H1 (cell line): ENCODE measurements around the gene TEX13B. TPM values are rescaled to one million over a fixed set of nuclear protein-coding genes. Genes with fewer than 3 reads are reported as not detected.
"Not testable (repeated sequence)": the region's sequence is repeated elsewhere in the genome, so short reads cannot be mapped to it uniquely, and the experiment has no call there.

Experiments
- CTCF ChIA-PET: fragments of 300-600 bp; sonication (Branson Sonifier 250); formaldehyde crosslinking; loops from one replicate; lab custom pipeline; 2021; ENCODE audit not compliant: partially characterized antibody; lab: Charles Lee
- POLR2A ChIA-PET: fragments of 300-600 bp; sonication (Branson Sonifier 250); formaldehyde crosslinking; loops from one replicate; lab custom pipeline; 2021; ENCODE audit warnings: inconsistent platforms; ENCODE audit not compliant: partially characterized antibody; lab: Charles Lee
- DNase-seq, 2 experiments: peaks; one replicate each; pipeline versions ENCODE4 v3.0.0 to v3.0.0-alpha.2; 2010 to 2022; ENCODE audit warnings: low spot score in 2 of 2, low read depth in 1 of 2, mixed read lengths in 1 of 2
- FAIRE-seq: peaks from 2 replicates; lab custom pipeline; 2011; peaks lifted over from hg19 to GRCh38; lab: Jason Lieb, UNC
- H2AFZ ChIP-seq: 2 replicates; pipeline ENCODE4 v1.8.1; 2012; ENCODE audit warnings: low read length, inconsistent platforms
- H2AK5ac ChIP-seq: 2 replicates; pipeline ENCODE4 v1.6.1; 2013; ENCODE audit warnings: low read depth, low read length
- H2BK120ac ChIP-seq: replicated peaks from 2 replicates; pipeline ENCODE3; 2013; ENCODE audit warnings: low read depth, low read length, inconsistent platforms
- H2BK12ac ChIP-seq: 2 replicates; pipeline ENCODE4 v1.6.1; 2013; ENCODE audit warnings: low read depth, low read length
- H2BK15ac ChIP-seq: 2 replicates; pipeline ENCODE4 v1.6.1; 2013; ENCODE audit warnings: low read length
- H2BK20ac ChIP-seq: 2 replicates; pipeline ENCODE4 v1.6.1; 2013; ENCODE audit warnings: low read length
- H2BK5ac ChIP-seq: 2 replicates; pipeline ENCODE4 v1.6.1; 2013; ENCODE audit warnings: low read depth, low read length
- H3K14ac ChIP-seq: 2 replicates; pipeline ENCODE4 v1.6.1; 2013; ENCODE audit warnings: inconsistent platforms; ENCODE audit not compliant: insufficient read length
- H3K18ac ChIP-seq: 2 replicates; pipeline ENCODE4 v1.6.1; 2013; ENCODE audit warnings: low read length; ENCODE audit errors: extremely low read depth
- H3K23ac ChIP-seq: 2 replicates; pipeline ENCODE4 v1.6.1; 2013; ENCODE audit warnings: inconsistent platforms; ENCODE audit not compliant: insufficient read length
- H3K23me2 ChIP-seq: 2 replicates; pipeline ENCODE4 v1.6.1; 2013; ENCODE audit warnings: low read depth, low read length
- H3K27ac ChIP-seq: 2 replicates; pipeline ENCODE4 v1.6.1; 2011; ENCODE audit warnings: low read depth, low read length, inconsistent platforms
- H3K27me3 ChIP-seq, 4 experiments: replicated peaks in 1 of 4; 1 replicate in 1 of 4; 2 replicates in 3 of 4; pipeline versions ENCODE4 v1.6.1 to v1.8.1; 2011 to 2013; ENCODE audit warnings: low read length in 3 of 4, mild to moderate bottlenecking in 3 of 4, inconsistent platforms in 2 of 4, mixed read lengths in 2 of 4, moderate library complexity in 1 of 4; ENCODE audit not compliant: control insufficient read depth in 3 of 4, insufficient read depth in 3 of 4; ENCODE audit errors: extremely low read depth in 1 of 4
- H3K36me3 ChIP-seq, 4 experiments: 2 replicates each; pipeline versions ENCODE4 v1.6.1 to v1.8.1; 2011 to 2013; ENCODE audit warnings: mild to moderate bottlenecking in 4 of 4, low read length in 3 of 4, moderate library complexity in 2 of 4, control low read depth in 1 of 4, inconsistent platforms in 1 of 4; ENCODE audit not compliant: insufficient read depth in 4 of 4, control insufficient read depth in 2 of 4
- H3K4ac ChIP-seq: replicated peaks from 2 replicates; pipeline ENCODE3; 2013; ENCODE audit warnings: low read length, low read depth, mixed read lengths, inconsistent platforms; ENCODE audit not compliant: insufficient read length
- H3K4me1 ChIP-seq, 4 experiments: replicated peaks in 1 of 4; 1 replicate in 1 of 4; 2 replicates in 3 of 4; pipeline versions ENCODE4 v1.6.1 to v1.8.1; 2011 to 2013; ENCODE audit warnings: low read length in 3 of 4, inconsistent platforms in 2 of 4, mixed read lengths in 1 of 4; ENCODE audit not compliant: insufficient read depth in 4 of 4, control insufficient read depth in 3 of 4
- H3K4me2 ChIP-seq, 2 experiments: 2 replicates each; pipeline versions ENCODE4 v1.6.1 to v1.8.1; 2011 to 2013; ENCODE audit warnings: low read depth in 2 of 2, low read length in 2 of 2, control low read depth in 1 of 2, inconsistent platforms in 1 of 2, mild to moderate bottlenecking in 1 of 2; ENCODE audit not compliant: insufficient read depth in 1 of 2
- H3K4me3 ChIP-seq, 4 experiments: fragments of 200-600, 300-600 bp in 1 of 4; sonication (generic), shearing (Covaris generic), sonication (Bioruptor Twin) in 1 of 4; 2 replicates each; pipeline versions ENCODE4 v1.5.1 to v1.8.1; 2011 to 2016; ENCODE audit warnings: low read length in 4 of 4, low read depth in 3 of 4, control low read depth in 2 of 4, inconsistent platforms in 2 of 4, mild to moderate bottlenecking in 2 of 4, mixed read lengths in 1 of 4, moderate library complexity in 1 of 4; ENCODE audit not compliant: insufficient read depth in 2 of 4; ENCODE audit errors: extremely low read depth in 1 of 4
- H3K56ac ChIP-seq: replicated peaks from 2 replicates; pipeline ENCODE3; 2013; ENCODE audit warnings: low read depth, mild to moderate bottlenecking, mixed read lengths, low read length, inconsistent platforms; ENCODE audit not compliant: insufficient read length
- H3K79me1 ChIP-seq: 2 replicates; pipeline ENCODE4 v1.6.1; 2013; ENCODE audit warnings: low read depth, low read length, control low read depth
- H3K79me2 ChIP-seq, 2 experiments: 2 replicates each; pipeline versions ENCODE4 v1.6.1 to v1.8.1; 2012 to 2013; ENCODE audit warnings: low read length in 2 of 2, mild to moderate bottlenecking in 2 of 2, inconsistent platforms in 1 of 2; ENCODE audit not compliant: insufficient read depth in 2 of 2, control insufficient read depth in 1 of 2
- H3K9ac ChIP-seq, 4 experiments: replicated peaks in 1 of 4; 1 replicate in 1 of 4; 2 replicates in 3 of 4; pipeline versions ENCODE4 v1.6.1 to v1.8.1; 2011 to 2013; ENCODE audit warnings: low read depth in 3 of 4, low read length in 3 of 4, control low read depth in 2 of 4, mild to moderate bottlenecking in 2 of 4, moderate library complexity in 2 of 4, inconsistent platforms in 1 of 4; ENCODE audit errors: extremely low read depth in 1 of 4
- H3K9me3 ChIP-seq, 2 experiments: 2 replicates each; pipeline versions ENCODE4 v1.6.1 to v1.8.1; 2012 to 2013; ENCODE audit warnings: mild to moderate bottlenecking in 2 of 2, moderate library complexity in 2 of 2, control low read depth in 1 of 2, inconsistent platforms in 1 of 2, low read depth in 1 of 2, low read length in 1 of 2, mixed read lengths in 1 of 2; ENCODE audit not compliant: insufficient read depth in 2 of 2
- H4K20me1 ChIP-seq, 2 experiments: replicated peaks in 1 of 2; 2 replicates each; pipeline versions ENCODE3 to v1.8.1; 2011 to 2013; ENCODE audit warnings: inconsistent platforms in 2 of 2, low read length in 2 of 2, mild to moderate bottlenecking in 1 of 2; ENCODE audit not compliant: insufficient read depth in 2 of 2, control insufficient read depth in 1 of 2
- H4K5ac ChIP-seq: 2 replicates; pipeline ENCODE4 v1.6.1; 2013; ENCODE audit warnings: low read length, low read depth, mixed read lengths, inconsistent platforms; ENCODE audit not compliant: insufficient read length
- H4K8ac ChIP-seq: 2 replicates; pipeline ENCODE4 v1.8.0; 2013; ENCODE audit warnings: mild to moderate bottlenecking, moderate library complexity, low read length, inconsistent platforms; ENCODE audit not compliant: insufficient read depth; ENCODE audit errors: extremely low read depth
- H4K91ac ChIP-seq: replicated peaks from 2 replicates; pipeline ENCODE3; 2013; ENCODE audit warnings: low read length, mixed read lengths, inconsistent platforms; ENCODE audit not compliant: insufficient read length
- polyA plus RNA-seq, 7 experiments: library from polyadenylated mRNA; depleted of rRNA in 3 of 7; stranded (reverse) in 5 of 7; unstranded in 2 of 7; fragments of >200 nt in 5 of 7; fragments of 200-250 nt in 2 of 7; gene quantifications; 1 replicate in 5 of 7; 2 replicates in 1 of 7; 4 replicates in 1 of 7; pipeline versions ENCODE4 v1.2.1 to v1.2.3, GENCODE V29; 2011 to 2013; ENCODE audit warnings: missing spikeins in 2 of 7, mixed read lengths in 2 of 7
- total RNA-seq: library from RNA; stranded (reverse); fragmentation: NEBNext Ultra II Directional; extraction: Animal tissue kit (Norgen Biotek cat#: 25700); gene quantifications from 2 replicates; pipeline ENCODE4 v1.2.1, GENCODE V29; 2021

Gene TEX13B
- total and polyA plus RNA-seq, 2 of the 8 experiments (the other 6 are each of a cell fraction or from before 2014, with no cell fraction given), result 0.06 to 0.32 TPM

- H2AK5ac ChIP-seq, H2BK5ac ChIP-seq, H3K23ac ChIP-seq, H4K5ac ChIP-seq, H3K27me3 ChIP-seq, H4K91ac ChIP-seq, H2AFZ ChIP-seq, H2BK12ac ChIP-seq, H3K23me2 ChIP-seq, H3K79me1 ChIP-seq, H3K4ac ChIP-seq, H3K9ac ChIP-seq, H3K4me2 ChIP-seq, DNase-seq, H2BK20ac ChIP-seq, H3K14ac ChIP-seq, FAIRE-seq, H2BK15ac ChIP-seq, H3K18ac ChIP-seq, H4K8ac ChIP-seq, H2BK120ac ChIP-seq, CTCF ChIA-PET, H3K9me3 ChIP-seq, H3K4me1 ChIP-seq, H3K79me2 ChIP-seq, H3K4me3 ChIP-seq, H3K27ac ChIP-seq, H4K20me1 ChIP-seq, H3K36me3 ChIP-seq, H3K56ac ChIP-seq, POLR2A ChIA-PET: not testable (repeated sequence)
Measured at GRCh38 chrX:107955337-107955736, 26.8 kb downstream of the TEX13B start.
